Measurements from ENCODE around the gene KRT39.
A peak's percentile ranks its signal among the peaks of the same experiment; 100 is the strongest.

KRT39 gene

DNA sequence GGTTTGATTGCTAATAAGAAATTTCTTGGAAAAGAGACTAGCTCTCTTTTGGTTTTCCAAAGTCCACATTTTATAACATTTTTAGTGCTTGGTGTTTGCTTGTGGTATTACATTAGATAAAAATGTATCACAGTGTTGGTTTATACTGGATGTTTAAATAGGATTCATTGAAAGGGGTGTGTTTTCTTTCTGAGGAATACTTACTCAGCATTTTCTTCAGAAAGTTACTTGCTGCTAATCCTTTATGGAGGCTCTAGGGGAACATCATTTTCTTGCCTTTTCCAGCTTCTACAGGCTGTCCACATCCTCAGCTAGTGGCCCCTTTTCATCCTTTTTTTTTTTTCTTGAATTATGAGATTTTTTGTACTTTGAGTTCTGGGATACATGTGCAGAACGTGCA lies 834 bp upstream of the KRT39 start:
- TF ChIP-seq, protein P1, sequence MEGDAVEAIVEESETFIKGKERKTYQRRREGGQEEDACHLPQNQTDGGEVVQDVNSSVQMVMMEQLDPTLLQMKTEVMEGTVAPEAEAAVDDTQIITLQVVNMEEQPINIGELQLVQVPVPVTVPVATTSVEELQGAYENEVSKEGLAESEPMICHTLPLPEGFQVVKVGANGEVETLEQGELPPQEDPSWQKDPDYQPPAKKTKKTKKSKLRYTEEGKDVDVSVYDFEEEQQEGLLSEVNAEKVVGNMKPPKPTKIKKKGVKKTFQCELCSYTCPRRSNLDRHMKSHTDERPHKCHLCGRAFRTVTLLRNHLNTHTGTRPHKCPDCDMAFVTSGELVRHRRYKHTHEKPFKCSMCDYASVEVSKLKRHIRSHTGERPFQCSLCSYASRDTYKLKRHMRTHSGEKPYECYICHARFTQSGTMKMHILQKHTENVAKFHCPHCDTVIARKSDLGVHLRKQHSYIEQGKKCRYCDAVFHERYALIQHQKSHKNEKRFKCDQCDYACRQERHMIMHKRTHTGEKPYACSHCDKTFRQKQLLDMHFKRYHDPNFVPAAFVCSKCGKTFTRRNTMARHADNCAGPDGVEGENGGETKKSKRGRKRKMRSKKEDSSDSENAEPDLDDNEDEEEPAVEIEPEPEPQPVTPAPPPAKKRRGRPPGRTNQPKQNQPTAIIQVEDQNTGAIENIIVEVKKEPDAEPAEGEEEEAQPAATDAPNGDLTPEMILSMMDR (IDR thresholded peaks at IDR 0.05; ENCODE audit: insufficient read depth, low read depth, low read length, missing control alignments) = no peak
- DNase-seq (ENCODE audit: low read depth) = no peak

DNA sequence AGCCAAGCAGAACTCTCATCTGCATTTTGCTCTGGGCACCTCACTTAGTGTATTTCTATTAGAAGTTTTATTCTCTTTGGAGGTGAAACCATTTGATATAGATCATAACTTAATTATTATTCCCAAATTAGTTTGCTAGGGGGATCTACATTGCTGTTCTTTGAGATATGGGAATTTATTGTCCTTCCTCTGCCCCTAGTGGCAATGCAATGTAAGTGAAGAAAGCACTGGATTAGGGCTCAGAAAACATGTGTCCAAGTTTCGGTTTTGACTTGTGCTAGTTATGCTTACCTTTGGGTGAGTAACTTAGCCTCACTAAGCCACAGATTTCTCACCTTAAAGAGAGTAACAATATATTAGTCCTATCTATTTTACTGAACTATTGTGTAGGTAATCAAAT lies 2.9 kb downstream of the KRT39 start:
- TF ChIP-seq, protein P1 (IDR thresholded peaks at IDR 0.05; ENCODE audit: insufficient read depth, low read depth, low read length, missing control alignments) = peak; percentile 57
- no peak overlapping the region for H3K4me3 ChIP-seq (ENCODE audit: low read depth, low read length)

More for the DNA sequence above, 834 bp upstream of the KRT39 start:
- H3K4me3 ChIP-seq (ENCODE audit: low read depth, low read length) = no peak overlapping the region

DNA sequence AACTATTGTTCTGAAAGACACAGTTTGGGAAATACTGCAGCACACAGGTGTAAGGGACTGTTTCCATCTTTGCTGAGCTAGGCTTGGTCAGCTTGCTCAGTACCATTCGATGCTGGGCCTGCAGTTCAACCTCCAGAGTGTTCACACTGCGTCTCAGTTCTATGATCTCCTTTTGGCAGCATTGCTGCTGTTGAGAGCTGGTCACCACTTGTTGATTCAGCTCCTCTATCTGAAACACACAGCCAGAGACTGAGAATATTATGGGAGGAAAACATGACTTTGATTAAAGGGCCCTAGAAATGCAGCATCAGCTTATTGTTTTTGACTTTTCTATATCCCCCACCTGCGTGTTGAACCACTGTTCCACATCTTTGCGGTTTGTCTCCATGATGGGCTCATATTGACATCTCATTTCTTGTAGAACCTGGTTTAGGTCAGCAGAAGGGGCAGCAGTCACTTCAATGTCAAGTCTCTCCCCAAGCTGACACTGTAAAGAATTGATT lies 4.6 kb downstream of the KRT39 start:
- H3K4me3 ChIP-seq (ENCODE audit: low read depth, low read length) = no peak overlapping the region
- no peak for DNase-seq (ENCODE audit: low read depth)
- TF ChIP-seq, protein P1 (IDR thresholded peaks at IDR 0.05; ENCODE audit: insufficient read depth, low read depth, low read length, missing control alignments) = no peak

More for the DNA sequence above, 2.9 kb downstream of the KRT39 start:
- DNase-seq (ENCODE audit: low read depth) = peak; percentile 25

DNA sequence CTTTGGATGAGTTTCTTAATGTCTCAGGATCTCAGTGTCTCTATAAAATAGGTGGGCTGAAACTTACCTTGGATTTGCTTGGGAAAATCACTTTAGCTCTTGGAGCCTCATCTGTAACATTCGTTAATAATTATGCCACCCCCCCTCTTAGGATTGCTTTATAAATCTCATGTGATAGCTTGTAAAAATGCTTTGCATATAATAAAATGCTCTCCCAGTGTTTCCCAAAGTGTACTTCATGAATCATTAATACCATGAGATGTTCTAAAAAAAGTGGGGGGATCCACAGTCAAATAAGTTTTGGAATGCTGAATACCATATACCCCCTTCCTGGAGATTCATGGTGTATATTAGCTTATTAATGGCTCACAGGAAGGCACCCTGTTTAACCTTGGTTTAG lies 5.2 kb downstream of the KRT39 start:
- H3K4me3 ChIP-seq (ENCODE audit: low read depth, low read length) = no peak overlapping the region
- DNase-seq (ENCODE audit: low read depth) = no peak
- TF ChIP-seq, protein P1 (IDR thresholded peaks at IDR 0.05; ENCODE audit: insufficient read depth, low read depth, low read length, missing control alignments) = no peak

DNA sequence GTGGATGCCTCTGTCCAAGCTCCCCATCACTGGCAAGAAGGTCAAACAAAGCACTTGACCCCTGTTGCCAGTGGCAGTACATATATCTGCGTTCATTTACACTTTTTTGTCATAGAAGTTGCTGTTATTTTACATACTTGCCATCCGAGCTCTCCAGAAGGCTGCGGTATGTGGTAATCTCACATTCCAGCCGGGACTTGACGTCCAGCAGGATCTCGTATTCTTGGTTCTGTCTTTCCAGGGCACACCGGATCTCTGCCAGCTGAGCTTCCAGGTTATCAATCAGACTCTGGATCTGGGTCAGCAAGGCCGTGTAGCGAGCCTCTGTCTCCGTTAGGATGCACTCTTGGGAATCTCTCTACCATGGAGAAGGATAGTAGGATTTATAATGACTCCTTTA lies 6.6 kb downstream of the KRT39 start:
- no peak for DNase-seq (ENCODE audit: low read depth)
- TF ChIP-seq, protein P1 (IDR thresholded peaks at IDR 0.05; ENCODE audit: insufficient read depth, low read depth, low read length, missing control alignments) = no peak
- no peak overlapping the region for H3K4me3 ChIP-seq (ENCODE audit: low read depth, low read length)

DNA sequence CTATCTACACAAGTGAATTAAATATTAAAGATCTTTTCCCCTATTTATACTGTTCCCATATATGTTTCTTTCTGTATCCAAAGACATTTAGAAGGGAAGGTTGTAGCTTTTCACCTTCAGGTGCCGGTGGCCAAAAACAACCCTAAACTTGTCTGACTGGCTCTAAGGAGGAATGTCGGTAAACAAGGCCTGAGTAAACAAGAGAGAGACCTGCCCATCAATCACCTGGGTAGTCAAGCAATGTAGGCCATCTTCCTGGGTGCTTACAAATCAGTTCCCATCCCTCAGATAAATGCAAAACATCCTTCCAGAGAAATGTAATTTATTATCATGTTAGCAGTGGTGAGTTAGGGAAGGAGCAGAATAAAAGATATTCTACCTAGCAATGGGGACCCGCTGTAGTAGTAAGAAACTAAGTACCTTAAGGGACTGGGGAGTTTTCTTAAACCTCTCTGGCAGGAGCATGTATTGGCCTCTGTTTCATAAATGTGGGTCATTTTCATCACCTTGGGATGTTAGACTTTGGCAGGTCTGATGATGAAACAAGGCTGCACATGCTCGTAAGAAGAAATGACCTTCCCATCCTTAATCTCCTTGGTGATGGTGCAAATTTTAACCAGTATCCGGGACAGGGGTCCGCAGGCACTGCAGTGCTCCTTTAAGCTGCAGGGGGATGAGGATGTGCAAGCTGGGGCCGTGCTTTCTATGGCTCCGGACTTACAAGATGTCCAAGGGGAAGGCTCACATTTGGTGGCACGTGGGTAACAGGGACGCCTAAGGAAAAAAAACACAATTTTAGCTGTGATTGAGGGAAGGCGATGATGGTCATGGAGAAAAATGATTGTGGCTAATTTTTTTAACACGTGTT lies 8.4 kb downstream of the KRT39 start:
- no peak overlapping the region for H3K4me3 ChIP-seq (ENCODE audit: low read depth, low read length)
- TF ChIP-seq, protein P1 (IDR thresholded peaks at IDR 0.05; ENCODE audit: insufficient read depth, low read depth, low read length, missing control alignments) = no peak
- DNase-seq (ENCODE audit: low read depth) = no peak

All from GM12865 (cell line).